Suprapubic skin (tissue), 4 donors: ENCODE data around the gene OSBPL9. TPM values are rescaled to one million over a fixed set of nuclear protein-coding genes. Genes with fewer than 3 reads are reported as not detected.

Experiments
- DNase-seq, 2 donors: peaks; one replicate each; pipeline ENCODE4 v3.0.0-alpha.2; 2019; ENCODE audit warnings: low spot score in 2 of 2
- H3K27ac ChIP-seq: fragments of 200-600 bp; sonication (generic); one replicate; pipeline ENCODE4 v1.5.1; 2019
- H3K27me3 ChIP-seq: fragments of 200-600 bp; sonication (generic); one replicate; pipeline ENCODE4 v1.5.1; 2019
- H3K36me3 ChIP-seq: fragments of 200-600 bp; sonication (generic); one replicate; pipeline ENCODE4 v1.5.1; 2019
- H3K4me1 ChIP-seq: fragments of 200-600 bp; sonication (generic); one replicate; pipeline ENCODE4 v1.5.1; 2019
- H3K4me3 ChIP-seq: fragments of 200-600 bp; sonication (generic); one replicate; pipeline ENCODE4 v1.5.1; 2019; ENCODE audit warnings: mild to moderate bottlenecking
- H3K9me3 ChIP-seq: fragments of 200-600 bp; sonication (generic); one replicate; pipeline ENCODE4 v1.5.1; 2019
- CTCF ChIP-seq, 2 donors: fragments of 200-600 bp in 1 of 2; fragments of 450-650 bp in 1 of 2; sonication (generic) in 1 of 2; IDR thresholded peaks; one replicate each; pipeline ENCODE4 v1.5.1; 2016 to 2019; ENCODE audit warnings: antibody characterized with exemption in 2 of 2, mild to moderate bottlenecking in 1 of 2, moderate library complexity in 1 of 2
- EP300 ChIP-seq: sonication (generic); formaldehyde crosslinking; IDR thresholded peaks from one replicate; pipeline ENCODE4 v1.6.1; 2017; ENCODE audit warnings: antibody characterized with exemption
- POLR2A ChIP-seq, 2 donors: fragments of 450-650 bp; IDR thresholded peaks; one replicate each; pipeline ENCODE4 v1.6.1; 2017; ENCODE audit warnings: antibody characterized with exemption in 2 of 2, mild to moderate bottlenecking in 2 of 2, moderate library complexity in 2 of 2
- POLR2AphosphoS5 ChIP-seq, 3 donors: sonication (generic); formaldehyde crosslinking; IDR thresholded peaks; one replicate each; pipeline ENCODE4 v1.6.1; 2017; ENCODE audit warnings: antibody characterized with exemption in 3 of 3
- WGBS: methylation state at CpG from one replicate; pipeline ENCODE4 v1.1.5; 2018; 5-methylcytosine and 5-hydroxymethylcytosine counted together
- total RNA-seq, 4 donors: library from RNA; depleted of rRNA; stranded (reverse); fragments of >200 nt; gene quantifications; one replicate each; pipeline ENCODE4 v1.1.0, GENCODE V29; 2016

Gene OSBPL9
- total RNA-seq, 4 donors from 2014 or later, result 49.7 to 166 (median 90.4) TPM

GRCh38 chr1:51671527-51672325 is 54.8 kb downstream of the OSBPL9 start:
- Histone ChIP-seq H3K4me3 (no peak overlapping the region), H3K36me3 (no peaks in the 10 kb centered on the region), H3K27me3 (no peaks in the 10 kb centered on the region), H3K9me3 (no peaks in the 10 kb centered on the region), H3K4me1 (peaks cover 18% of the 10 kb centered on the region), H3K27ac (no peak overlapping the region)
- no peak for DNase-seq
- TF ChIP-seq EP300, result no peak
- TF ChIP-seq POLR2AphosphoS5 (IDR thresholded peaks at IDR 0.05), result no peak
- no peak for TF ChIP-seq CTCF (IDR thresholded peaks at IDR 0.05)
- TF ChIP-seq POLR2A (IDR thresholded peaks at IDR 0.05), result no peak
- WGBS, result 90% methylated on average over 4 of the region's 4 CpGs

GRCh38 chr1:51673279-51673678 is 56.4 kb downstream of the OSBPL9 start:
- 92% methylated on average over 1 of the region's 1 CpG for WGBS
- no peaks in the 10 kb centered on the region for H3K9me3 ChIP-seq
- H3K27me3 ChIP-seq, result no peaks in the 10 kb centered on the region
- H3K4me3 ChIP-seq, result no peak overlapping the region
- H3K4me1 ChIP-seq, result peaks cover 8% of the 10 kb centered on the region
- no peak for TF ChIP-seq POLR2AphosphoS5 (IDR thresholded peaks at IDR 0.05)
- TF ChIP-seq CTCF (IDR thresholded peaks at IDR 0.05), result no peak
- TF ChIP-seq EP300, result no peak
- no peak for TF ChIP-seq POLR2A (IDR thresholded peaks at IDR 0.05)
- no peak overlapping the region for H3K27ac ChIP-seq
- DNase-seq, result no peak
- no peaks in the 10 kb centered on the region for H3K36me3 ChIP-seq

GRCh38 chr1:51675177-51675780 is 58.4 kb downstream of the OSBPL9 start:
- H3K27me3 ChIP-seq, result no peaks in the 10 kb centered on the region
- TF ChIP-seq CTCF (IDR thresholded peaks at IDR 0.05), result no peak
- no peak for TF ChIP-seq POLR2A (IDR thresholded peaks at IDR 0.05)
- no peak for TF ChIP-seq POLR2AphosphoS5 (IDR thresholded peaks at IDR 0.05)
- TF ChIP-seq EP300, result no peak
- H3K4me3 ChIP-seq, result no peak overlapping the region
- no peaks in the 10 kb centered on the region for H3K9me3 ChIP-seq
- DNase-seq, result no peak
- WGBS, result 97% methylated on average over 2 of the region's 2 CpGs
- peaks cover 8% of the 10 kb centered on the region for H3K4me1 ChIP-seq
- no peak overlapping the region for H3K27ac ChIP-seq
- H3K36me3 ChIP-seq, result no peaks in the 10 kb centered on the region

- Histone ChIP-seq H3K4me3 (no peak overlapping the region), H3K9me3 (no peaks in the 10 kb centered on the region), H3K27me3 (no peaks in the 10 kb centered on the region), H3K4me1 (no peaks in the 10 kb centered on the region), H3K27ac (no peak overlapping the region), H3K36me3 (no peaks in the 10 kb centered on the region)
- TF ChIP-seq POLR2A (IDR thresholded peaks at IDR 0.05), result no peak
- no peak for TF ChIP-seq EP300
- TF ChIP-seq POLR2AphosphoS5 (IDR thresholded peaks at IDR 0.05), result no peak
- no peak for TF ChIP-seq CTCF (IDR thresholded peaks at IDR 0.05)
- DNase-seq, result no peak
Observed at GRCh38 chr1:51679435-51679834, 62.5 kb downstream of the OSBPL9 start.

GRCh38 chr1:51684776-51685175 is 67.9 kb downstream of the OSBPL9 start:
- no peak for TF ChIP-seq POLR2A (IDR thresholded peaks at IDR 0.05)
- TF ChIP-seq CTCF (IDR thresholded peaks at IDR 0.05), result no peak
- TF ChIP-seq EP300, result no peak
- no peak for TF ChIP-seq POLR2AphosphoS5 (IDR thresholded peaks at IDR 0.05)
- H3K9me3 ChIP-seq, result no peaks in the 10 kb centered on the region
- H3K27ac ChIP-seq, result no peak overlapping the region
- no peaks in the 10 kb centered on the region for H3K27me3 ChIP-seq
- no peaks in the 10 kb centered on the region for H3K36me3 ChIP-seq
- WGBS, result 97% methylated on average over 5 of the region's 5 CpGs
- H3K4me3 ChIP-seq, result no peak overlapping the region
- H3K4me1 ChIP-seq, result peaks cover 10% of the 10 kb centered on the region
- no peak for DNase-seq
